Measurements from ENCODE around the gene COMMD7. TPM values are rescaled to one million over a fixed set of nuclear protein-coding genes. Genes with fewer than 3 reads are reported as not detected.

COMMD7 gene
- total RNA-seq = 10 to 100 TPM; 31.2 to 31.5 TPM

- peaks cover 9% of the 10 kb centered on the region for H3K36me3 Mint-ChIP-seq
- DNase-seq = peak; percentile 77
- peak within 1 kb of the TSS; percentile 97 for H3K4me3 Mint-ChIP-seq
- peak within 1 kb of the TSS; percentile 97 for H3K27ac Mint-ChIP-seq
- no peaks in the 10 kb centered on the region for H3K9me3 Mint-ChIP-seq
- no peaks in the 10 kb centered on the region for H3K27me3 Mint-ChIP-seq
- H3K4me1 Mint-ChIP-seq = peaks cover 30% of the 10 kb centered on the region
Measured at GRCh38 chr20:32743237-32744112, at the start of gene COMMD7. Gene COMMD7 (minus strand): TSS chr20:32743467. CDS start chr20:32743391, 76 bp downstream.

GRCh38 chr20:32792731-32793458 is 49.6 kb upstream of the COMMD7 start:
- peaks cover 44% of the 10 kb centered on the region for H3K4me1 Mint-ChIP-seq
- H3K36me3 Mint-ChIP-seq = no peaks in the 10 kb centered on the region
- H3K4me3 Mint-ChIP-seq = no peak overlapping the region
- no peaks in the 10 kb centered on the region for H3K9me3 Mint-ChIP-seq
- H3K27ac Mint-ChIP-seq = peak overlapping the region; percentile 54
- H3K27me3 Mint-ChIP-seq = no peaks in the 10 kb centered on the region
- DNase-seq = no peak

DNA sequence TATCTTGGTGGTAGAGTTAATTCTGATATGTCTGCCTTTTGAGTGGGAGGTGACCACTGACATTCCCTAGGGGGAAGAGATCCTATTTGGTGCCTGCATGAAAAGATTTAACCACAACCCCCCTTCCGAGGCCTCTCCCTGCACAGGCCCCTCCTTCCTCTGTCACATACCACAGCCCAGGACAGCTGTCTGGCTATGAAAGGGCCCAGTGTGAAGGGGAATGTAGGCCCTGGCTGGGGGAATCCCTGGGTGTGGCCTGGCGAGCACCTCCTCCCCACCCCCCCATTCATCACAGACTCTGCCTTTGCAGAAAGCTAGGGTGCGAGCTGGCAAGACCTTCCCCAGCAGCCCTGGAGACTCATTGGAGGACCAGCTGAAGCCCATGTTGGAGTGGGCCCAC is 49.0 kb upstream of the COMMD7 start:
- DNase-seq = peak; percentile 57
- H3K27ac Mint-ChIP-seq = no peak overlapping the region
- H3K36me3 Mint-ChIP-seq = no peaks in the 10 kb centered on the region
- peaks cover 43% of the 10 kb centered on the region for H3K4me1 Mint-ChIP-seq
- no peaks in the 10 kb centered on the region for H3K9me3 Mint-ChIP-seq
- H3K4me3 Mint-ChIP-seq = no peak overlapping the region
- H3K27me3 Mint-ChIP-seq = no peaks in the 10 kb centered on the region

DNA sequence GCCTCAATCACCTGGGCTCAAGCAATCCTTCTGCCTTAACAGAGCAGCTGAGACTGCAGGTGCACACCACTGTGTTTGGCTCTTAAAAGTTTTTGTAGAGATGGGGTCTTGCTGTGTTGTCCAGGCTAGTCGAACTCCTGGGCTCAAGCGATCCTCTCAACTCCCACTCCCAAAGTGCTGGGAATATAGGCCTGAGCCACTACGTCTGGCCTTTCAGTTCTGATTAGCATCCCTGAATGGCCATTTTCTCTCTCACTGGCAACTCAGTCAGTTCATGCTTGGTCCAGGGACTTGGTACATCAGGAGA is 47.4 kb upstream of the COMMD7 start:
- H3K9me3 Mint-ChIP-seq = no peaks in the 10 kb centered on the region
- no peaks in the 10 kb centered on the region for H3K36me3 Mint-ChIP-seq
- no peak overlapping the region for H3K4me3 Mint-ChIP-seq
- H3K27ac Mint-ChIP-seq = no peak overlapping the region
- no peak for DNase-seq
- H3K27me3 Mint-ChIP-seq = no peaks in the 10 kb centered on the region
- H3K4me1 Mint-ChIP-seq = peaks cover 30% of the 10 kb centered on the region

DNA sequence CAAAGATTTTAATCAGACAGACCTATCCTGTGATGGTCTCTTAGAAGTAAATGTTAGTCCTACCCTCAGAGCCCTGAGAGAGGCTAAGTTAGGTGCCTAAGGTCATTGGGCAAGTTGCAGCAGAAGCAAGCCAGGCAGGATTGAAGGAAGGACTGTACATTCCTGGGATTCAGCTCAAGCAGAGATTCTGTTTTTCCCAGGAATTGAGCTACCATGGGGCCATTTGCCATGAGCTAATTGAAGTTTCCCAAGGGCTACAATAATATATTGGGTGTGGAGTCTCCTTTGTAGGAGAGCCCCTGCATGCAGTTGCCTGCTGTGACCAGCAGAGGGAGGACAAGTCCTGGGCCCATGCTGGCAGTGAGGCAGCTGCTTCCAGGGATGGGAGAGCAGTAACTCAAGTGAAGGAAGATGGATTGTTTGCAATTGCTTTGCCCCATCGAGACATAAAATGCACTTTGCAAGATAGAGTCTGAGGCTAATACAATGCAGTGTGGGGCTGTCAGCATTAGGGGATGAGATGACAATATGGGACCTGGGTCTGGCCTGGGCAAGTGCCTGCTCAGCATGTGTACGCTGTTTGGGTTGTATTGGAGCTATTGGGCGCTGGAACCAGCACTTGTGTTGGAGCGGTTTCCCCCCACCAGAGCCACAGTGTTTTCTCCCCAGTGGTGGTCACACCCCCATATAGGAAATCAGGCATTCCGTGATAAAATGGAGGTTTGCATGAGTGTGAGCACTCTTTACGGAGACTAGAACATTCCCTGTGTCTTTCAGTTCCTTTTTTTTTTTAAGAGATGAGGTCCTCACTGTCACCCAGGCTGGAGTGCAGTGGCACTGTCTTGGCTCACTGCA is 46.9 kb upstream of the COMMD7 start:
- no peak overlapping the region for H3K4me3 Mint-ChIP-seq
- no peaks in the 10 kb centered on the region for H3K36me3 Mint-ChIP-seq
- H3K9me3 Mint-ChIP-seq = no peaks in the 10 kb centered on the region
- no peak overlapping the region for H3K27ac Mint-ChIP-seq
- H3K27me3 Mint-ChIP-seq = no peaks in the 10 kb centered on the region
- DNase-seq = peak; percentile 64
- H3K4me1 Mint-ChIP-seq = peaks cover 28% of the 10 kb centered on the region

DNA sequence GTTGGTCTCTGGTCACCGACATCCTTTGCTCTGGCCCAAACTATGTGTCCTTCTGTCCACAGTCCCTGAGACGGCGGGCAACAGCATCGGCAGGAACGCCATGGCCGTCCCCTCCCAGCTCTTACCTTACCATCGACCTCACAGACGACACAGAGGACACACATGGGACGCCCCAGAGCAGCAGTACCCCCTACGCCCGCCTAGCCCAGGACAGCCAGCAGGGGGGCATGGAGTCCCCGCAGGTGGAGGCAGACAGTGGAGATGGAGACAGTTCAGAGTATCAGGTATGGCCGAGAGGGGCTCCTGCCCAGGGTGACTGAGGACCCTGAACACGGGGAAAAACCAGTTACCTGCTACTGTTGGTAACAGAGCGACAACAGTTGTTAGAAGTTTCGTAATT is 43.9 kb upstream of the COMMD7 start:
- Mint-ChIP-seq H3K27me3 (no peaks in the 10 kb centered on the region), H3K27ac (no peak overlapping the region), H3K36me3 (no peaks in the 10 kb centered on the region), H3K4me3 (no peak overlapping the region), H3K9me3 (no peaks in the 10 kb centered on the region), H3K4me1 (peaks cover 3% of the 10 kb centered on the region)
- no peak for DNase-seq

- Mint-ChIP-seq H3K9me3 (no peaks in the 10 kb centered on the region), H3K27me3 (no peaks in the 10 kb centered on the region), H3K4me1 (no peaks in the 10 kb centered on the region), H3K36me3 (no peaks in the 10 kb centered on the region), H3K4me3 (no peak overlapping the region), H3K27ac (no peak overlapping the region)
- no peak for DNase-seq
Measured at GRCh38 chr20:32786059-32786760, 42.9 kb upstream of the COMMD7 start.

GRCh38 chr20:32784369-32785080 is 41.3 kb upstream of the COMMD7 start:
- Mint-ChIP-seq H3K9me3 (no peaks in the 10 kb centered on the region), H3K4me1 (no peaks in the 10 kb centered on the region), H3K27ac (no peak overlapping the region), H3K36me3 (no peaks in the 10 kb centered on the region), H3K4me3 (no peak overlapping the region), H3K27me3 (no peaks in the 10 kb centered on the region)
- no peak for DNase-seq

DNA sequence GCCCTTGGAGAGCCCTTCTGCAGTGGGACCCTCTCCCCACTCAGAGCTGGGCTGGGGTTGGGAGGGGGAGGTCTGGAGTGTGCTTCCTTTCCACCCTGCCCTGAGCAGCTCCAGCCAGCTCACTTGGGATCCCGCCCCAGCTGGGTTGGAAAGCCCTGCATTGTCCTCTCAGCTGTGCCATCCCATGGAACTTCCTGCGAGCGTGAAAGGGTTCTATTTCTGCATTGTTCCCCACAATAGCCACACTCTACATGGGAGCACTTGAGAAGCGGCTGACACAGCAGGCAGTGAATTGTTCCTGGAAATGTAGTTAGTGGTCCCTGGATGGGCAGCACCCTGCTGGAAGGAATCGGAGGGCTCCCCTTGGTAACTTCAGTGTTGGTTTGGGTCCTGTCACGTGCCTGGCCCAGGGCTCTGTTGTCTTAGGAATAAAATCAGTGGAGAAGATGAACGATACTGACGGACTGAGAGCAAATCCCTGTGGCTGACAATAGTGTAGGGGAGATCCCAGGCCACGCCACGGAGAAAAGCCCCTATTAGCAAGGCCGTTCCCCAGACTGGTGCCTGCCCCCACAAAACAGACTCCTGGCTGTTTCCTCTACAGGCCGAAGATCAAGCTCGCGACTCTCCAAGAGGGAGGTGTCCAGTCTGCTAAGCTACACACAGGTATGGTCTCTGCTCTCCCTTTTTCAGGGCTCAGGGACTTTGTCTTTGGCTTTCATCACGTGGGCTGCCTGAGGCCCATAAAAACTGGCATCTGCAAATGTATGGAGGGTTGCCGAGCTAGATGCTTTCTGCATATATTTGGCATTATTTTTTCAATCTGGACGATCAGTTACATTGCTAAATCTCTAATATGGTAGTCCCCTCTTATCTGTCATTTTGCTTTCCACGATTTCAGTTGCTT is 37.7 kb upstream of the COMMD7 start:
- no peaks in the 10 kb centered on the region for H3K36me3 Mint-ChIP-seq
- H3K4me1 Mint-ChIP-seq = peaks cover 13% of the 10 kb centered on the region
- H3K27me3 Mint-ChIP-seq = no peaks in the 10 kb centered on the region
- no peak for DNase-seq
- no peak overlapping the region for H3K27ac Mint-ChIP-seq
- H3K4me3 Mint-ChIP-seq = no peak overlapping the region
- H3K9me3 Mint-ChIP-seq = no peaks in the 10 kb centered on the region

DNA sequence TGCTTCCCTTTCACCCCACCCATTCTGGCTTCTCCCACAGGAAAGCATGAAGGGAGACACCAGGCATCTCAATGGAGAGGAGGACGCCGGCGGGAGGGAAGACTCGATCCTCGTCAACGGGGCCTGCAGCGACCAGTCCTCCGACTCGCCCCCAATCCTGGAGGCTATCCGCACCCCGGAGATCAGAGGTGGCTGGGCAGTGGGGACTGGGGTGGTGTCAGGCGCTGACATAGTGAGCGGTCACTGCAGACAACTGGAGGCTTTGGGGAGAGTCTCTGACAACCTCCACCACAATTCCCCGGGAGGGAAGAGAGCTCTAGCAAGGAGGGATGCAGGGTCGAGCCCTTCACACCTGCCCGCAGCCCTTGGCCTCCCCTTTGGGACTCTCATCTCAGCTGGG is 37.0 kb upstream of the COMMD7 start:
- H3K4me3 Mint-ChIP-seq = no peak overlapping the region

DNA sequence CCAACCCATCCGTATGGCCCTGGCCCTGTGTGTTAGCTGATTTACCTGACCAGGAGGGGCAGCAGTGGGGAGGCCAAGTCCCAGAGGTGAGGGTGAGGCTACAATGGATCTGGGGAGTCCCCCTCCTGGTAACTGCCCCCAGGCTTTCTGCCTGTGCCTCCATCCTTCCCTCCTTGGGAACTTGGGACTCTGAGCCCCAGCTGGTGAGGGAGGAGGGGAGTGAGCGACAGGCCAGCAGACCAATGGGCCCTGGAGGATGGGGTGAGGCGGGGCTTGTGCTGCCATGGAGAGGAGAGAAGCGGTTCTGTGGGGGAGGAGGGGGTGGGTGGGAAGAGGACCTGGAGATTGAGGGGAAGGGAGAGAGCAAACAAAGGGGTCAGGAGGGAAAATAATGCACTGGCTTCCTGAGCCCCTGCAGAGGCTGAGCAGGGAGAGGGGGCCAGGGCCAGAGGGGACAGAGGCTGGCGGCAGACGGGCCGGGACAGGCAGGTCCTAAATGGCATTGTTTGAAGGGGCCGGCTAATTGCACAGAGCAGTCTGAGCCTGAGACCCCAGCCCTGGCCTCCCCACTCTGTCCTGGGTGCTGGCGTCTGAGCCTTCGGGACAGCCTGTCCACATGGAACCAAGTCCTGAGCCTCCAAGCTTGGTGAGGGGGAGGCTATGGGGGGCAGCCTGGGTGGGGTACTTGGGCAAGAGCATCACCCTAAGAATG is 36.4 kb upstream of the COMMD7 start:
- H3K4me1 Mint-ChIP-seq = peaks cover 21% of the 10 kb centered on the region
- H3K4me3 Mint-ChIP-seq = no peak overlapping the region
- no peaks in the 10 kb centered on the region for H3K36me3 Mint-ChIP-seq
- DNase-seq = no peak
- H3K9me3 Mint-ChIP-seq = no peaks in the 10 kb centered on the region
- no peak overlapping the region for H3K27ac Mint-ChIP-seq
- no peaks in the 10 kb centered on the region for H3K27me3 Mint-ChIP-seq

More for the DNA sequence above, 37.0 kb upstream of the COMMD7 start:
- Mint-ChIP-seq H3K27ac (no peak overlapping the region), H3K27me3 (no peaks in the 10 kb centered on the region), H3K4me1 (peaks cover 18% of the 10 kb centered on the region), H3K9me3 (no peaks in the 10 kb centered on the region), H3K36me3 (no peaks in the 10 kb centered on the region)
- no peak for DNase-seq

- Mint-ChIP-seq H3K4me1 (peaks cover 21% of the 10 kb centered on the region), H3K36me3 (no peaks in the 10 kb centered on the region), H3K27me3 (no peaks in the 10 kb centered on the region), H3K4me3 (no peak overlapping the region), H3K9me3 (no peaks in the 10 kb centered on the region), H3K27ac (no peak overlapping the region)
- no peak for DNase-seq
Measured at GRCh38 chr20:32777177-32777956, 34.1 kb upstream of the COMMD7 start.
